IPS-20b (cell line): Measurements from ENCODE around the gene ILF3.

ENCODE experiments used
- H3K27ac ChIP-seq: one replicate; pipeline ENCODE4 v1.5.1; 2013; ENCODE audit warnings: low read length
- H3K27me3 ChIP-seq: 2 replicates; pipeline ENCODE4 v1.6.1; 2013; ENCODE audit warnings: mild to moderate bottlenecking, low read length, inconsistent platforms; ENCODE audit not compliant: insufficient read depth
- H3K36me3 ChIP-seq: 2 replicates; pipeline ENCODE4 v1.6.1; 2013; ENCODE audit warnings: low read depth, mild to moderate bottlenecking, inconsistent platforms, low read length, moderate library complexity; ENCODE audit not compliant: insufficient read depth
- H3K4me1 ChIP-seq: 2 replicates; pipeline ENCODE4 v1.6.1; 2013; ENCODE audit warnings: mild to moderate bottlenecking, control low read depth, inconsistent platforms, low read length, moderate library complexity; ENCODE audit not compliant: insufficient read depth
- H3K4me3 ChIP-seq: 2 replicates; pipeline ENCODE4 v1.5.1; 2013; ENCODE audit warnings: mild to moderate bottlenecking, low read length, inconsistent platforms
- H3K9ac ChIP-seq: 2 replicates; pipeline ENCODE4 v1.6.1; 2013; ENCODE audit warnings: low read depth, mild to moderate bottlenecking, inconsistent platforms, low read length, moderate library complexity
- H3K9me3 ChIP-seq: 2 replicates; pipeline ENCODE4 v1.6.1; 2013; ENCODE audit warnings: mild to moderate bottlenecking, low read depth, low read length, inconsistent platforms; ENCODE audit not compliant: insufficient read depth

ILF3 gene

GRCh38 chr19:10712045-10712444, 57.9 kb downstream of the ILF3 start:
- Histone ChIP-seq H3K36me3 (peaks cover 27% of the 10 kb centered on the region), H3K4me3 (no peak overlapping the region), H3K9me3 (no peaks in the 10 kb centered on the region), H3K27ac (no peak overlapping the region), H3K9ac (no peak overlapping the region), H3K4me1 (no peaks in the 10 kb centered on the region), H3K27me3 (no peaks in the 10 kb centered on the region)

GRCh38 chr19:10712754-10713153, 58.6 kb downstream of the ILF3 start:
- H3K4me3 ChIP-seq: no peak overlapping the region
- H3K27me3 ChIP-seq: no peaks in the 10 kb centered on the region
- no peak overlapping the region for H3K9ac ChIP-seq
- H3K9me3 ChIP-seq: no peaks in the 10 kb centered on the region
- no peak overlapping the region for H3K27ac ChIP-seq
- no peaks in the 10 kb centered on the region for H3K4me1 ChIP-seq
- H3K36me3 ChIP-seq: peaks cover 23% of the 10 kb centered on the region

GRCh38 chr19:10713317-10713716, 59.2 kb downstream of the ILF3 start:
- Histone ChIP-seq H3K9ac (no peak overlapping the region), H3K4me3 (no peak overlapping the region), H3K27ac (no peak overlapping the region), H3K27me3 (no peaks in the 10 kb centered on the region), H3K9me3 (no peaks in the 10 kb centered on the region), H3K4me1 (no peaks in the 10 kb centered on the region), H3K36me3 (peaks cover 20% of the 10 kb centered on the region)

- peak overlapping the region; percentile 43; the same call in 1 of the 2 replicates for H3K4me3 ChIP-seq
- H3K4me1 ChIP-seq: no peaks in the 10 kb centered on the region
- no peaks in the 10 kb centered on the region for H3K27me3 ChIP-seq
- H3K9me3 ChIP-seq: no peaks in the 10 kb centered on the region
- H3K27ac ChIP-seq: no peak overlapping the region
- H3K9ac ChIP-seq: peak overlapping the region; percentile 40; the same call in 1 of the 2 replicates
- H3K36me3 ChIP-seq: peaks cover 22% of the 10 kb centered on the region
Measured at GRCh38 chr19:10717054-10717355, 62.9 kb downstream of the ILF3 start.

- Histone ChIP-seq H3K27ac (no peak within 1 kb of the TSS), H3K27me3 (no peaks in the 10 kb centered on the region), H3K9ac (peak within 1 kb of the TSS; percentile 88), H3K4me1 (no peaks in the 10 kb centered on the region), H3K36me3 (peaks cover 22% of the 10 kb centered on the region), H3K4me3 (peak within 1 kb of the TSS; percentile 78), H3K9me3 (no peaks in the 10 kb centered on the region)
Measured at GRCh38 chr19:10717356-10718204, 63.4 kb downstream of the ILF3 start, which contains the start of gene DNM2. Gene DNM2, plus strand, starts transcription at chr19:10718079. Its CDS starts 164 bp downstream, at chr19:10718243.

GRCh38 chr19:10718205-10719196, 64.4 kb downstream of the ILF3 start:
- Histone ChIP-seq H3K4me3 (peak overlapping the region; percentile 78), H3K27ac (no peak overlapping the region), H3K27me3 (no peaks in the 10 kb centered on the region), H3K9ac (peak overlapping the region; percentile 88), H3K36me3 (peaks cover 14% of the 10 kb centered on the region), H3K9me3 (no peaks in the 10 kb centered on the region), H3K4me1 (no peaks in the 10 kb centered on the region)

- Histone ChIP-seq H3K4me3 (peak overlapping the region; percentile 78), H3K27me3 (no peaks in the 10 kb centered on the region), H3K27ac (no peak overlapping the region), H3K9ac (peak overlapping the region; percentile 88; the same call in 1 of the 2 replicates), H3K36me3 (peaks cover 7% of the 10 kb centered on the region), H3K9me3 (no peaks in the 10 kb centered on the region), H3K4me1 (no peaks in the 10 kb centered on the region)
Measured at GRCh38 chr19:10719466-10719961, 65.4 kb downstream of the ILF3 start.

- Histone ChIP-seq H3K4me1 (no peaks in the 10 kb centered on the region), H3K27ac (no peak overlapping the region), H3K36me3 (0 out of 2 replicates have a peak, but pooled peaks cover 4% of the 10 kb centered on the region), H3K27me3 (no peaks in the 10 kb centered on the region), H3K9me3 (no peaks in the 10 kb centered on the region), H3K4me3 (no peak overlapping the region), H3K9ac (no peak overlapping the region)
Measured at GRCh38 chr19:10720607-10721125, 66.5 kb downstream of the ILF3 start.

- 0 out of 2 replicates have a peak, but pooled peaks cover 4% of the 10 kb centered on the region for H3K36me3 ChIP-seq
Measured at GRCh38 chr19:10723591-10723990, 69.4 kb downstream of the ILF3 start.

GRCh38 chr19:10724573-10725071, 70.5 kb downstream of the ILF3 start:
- Histone ChIP-seq H3K36me3 (0 out of 2 replicates have a peak, but pooled peaks cover 4% of the 10 kb centered on the region), H3K4me1 (no peaks in the 10 kb centered on the region), H3K9me3 (no peaks in the 10 kb centered on the region), H3K4me3 (no peak overlapping the region), H3K27me3 (no peaks in the 10 kb centered on the region), H3K9ac (no peak overlapping the region), H3K27ac (no peak overlapping the region)

More at GRCh38 chr19:10723591-10723990, 69.4 kb downstream of the ILF3 start:
- Histone ChIP-seq H3K4me3 (no peak overlapping the region), H3K9me3 (no peaks in the 10 kb centered on the region), H3K27ac (no peak overlapping the region), H3K9ac (no peak overlapping the region), H3K27me3 (no peaks in the 10 kb centered on the region), H3K4me1 (no peaks in the 10 kb centered on the region)

- Histone ChIP-seq H3K9me3 (no peaks in the 10 kb centered on the region), H3K27me3 (no peaks in the 10 kb centered on the region), H3K27ac (no peak overlapping the region), H3K4me3 (no peak overlapping the region), H3K36me3 (0 out of 2 replicates have a peak, but pooled peaks cover 3% of the 10 kb centered on the region), H3K4me1 (no peaks in the 10 kb centered on the region), H3K9ac (no peak overlapping the region)
Measured at GRCh38 chr19:10725415-10725814, 71.3 kb downstream of the ILF3 start.
